ENCODE measurements around the gene RAP1GAP.

DNA sequence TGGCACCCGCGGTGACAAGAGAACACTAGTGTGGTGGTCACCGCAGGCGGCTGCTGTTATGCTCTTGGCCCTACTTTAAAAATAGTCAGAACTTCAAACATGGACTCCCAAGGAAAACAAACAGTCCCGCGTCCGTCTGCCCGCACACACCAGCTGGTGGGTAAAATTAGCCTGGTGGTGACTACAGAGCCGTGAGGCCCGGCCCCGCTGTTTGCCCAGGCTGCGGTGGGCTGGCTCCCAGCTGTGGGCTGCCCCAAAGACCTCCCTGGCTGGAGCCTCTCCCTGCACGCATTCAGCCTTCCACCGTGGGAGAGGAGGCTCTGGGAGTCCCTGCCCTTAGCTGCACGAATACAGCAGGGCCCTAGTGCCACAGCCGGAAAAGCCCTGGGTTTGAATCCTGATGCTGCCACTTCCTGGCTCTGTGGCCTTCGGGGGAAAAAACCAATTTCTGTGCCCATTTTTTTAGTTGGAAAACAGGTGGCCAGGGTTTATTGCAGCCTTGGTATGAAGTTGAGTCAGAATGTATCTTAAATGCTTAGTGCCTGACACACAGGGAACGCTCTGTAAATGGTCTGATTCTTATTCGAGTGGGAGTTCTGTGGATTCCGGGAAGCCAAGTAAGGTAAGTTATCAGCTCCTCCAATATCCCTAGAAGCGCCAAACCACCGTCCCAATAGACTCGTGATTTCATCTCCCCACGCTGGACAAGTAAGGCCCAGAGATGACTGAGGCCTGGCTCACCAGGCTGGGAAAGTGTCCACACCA lies 101.7 kb downstream of the RAP1GAP start:
- TF ChIP-seq POLR2A (IDR thresholded peaks at IDR 0.05), result no peak
- TF ChIP-seq, protein P1, sequence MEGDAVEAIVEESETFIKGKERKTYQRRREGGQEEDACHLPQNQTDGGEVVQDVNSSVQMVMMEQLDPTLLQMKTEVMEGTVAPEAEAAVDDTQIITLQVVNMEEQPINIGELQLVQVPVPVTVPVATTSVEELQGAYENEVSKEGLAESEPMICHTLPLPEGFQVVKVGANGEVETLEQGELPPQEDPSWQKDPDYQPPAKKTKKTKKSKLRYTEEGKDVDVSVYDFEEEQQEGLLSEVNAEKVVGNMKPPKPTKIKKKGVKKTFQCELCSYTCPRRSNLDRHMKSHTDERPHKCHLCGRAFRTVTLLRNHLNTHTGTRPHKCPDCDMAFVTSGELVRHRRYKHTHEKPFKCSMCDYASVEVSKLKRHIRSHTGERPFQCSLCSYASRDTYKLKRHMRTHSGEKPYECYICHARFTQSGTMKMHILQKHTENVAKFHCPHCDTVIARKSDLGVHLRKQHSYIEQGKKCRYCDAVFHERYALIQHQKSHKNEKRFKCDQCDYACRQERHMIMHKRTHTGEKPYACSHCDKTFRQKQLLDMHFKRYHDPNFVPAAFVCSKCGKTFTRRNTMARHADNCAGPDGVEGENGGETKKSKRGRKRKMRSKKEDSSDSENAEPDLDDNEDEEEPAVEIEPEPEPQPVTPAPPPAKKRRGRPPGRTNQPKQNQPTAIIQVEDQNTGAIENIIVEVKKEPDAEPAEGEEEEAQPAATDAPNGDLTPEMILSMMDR (IDR thresholded peaks at IDR 0.05), result no peak
